NCI-H1092 (cell line): ENCODE measurements around the gene STMN3.

ENCODE experiments used
- DNase-seq: peaks from one replicate; lab custom pipeline; 2025; lab: John Stamatoyannopoulos, UW

The STMN3 gene

DNA sequence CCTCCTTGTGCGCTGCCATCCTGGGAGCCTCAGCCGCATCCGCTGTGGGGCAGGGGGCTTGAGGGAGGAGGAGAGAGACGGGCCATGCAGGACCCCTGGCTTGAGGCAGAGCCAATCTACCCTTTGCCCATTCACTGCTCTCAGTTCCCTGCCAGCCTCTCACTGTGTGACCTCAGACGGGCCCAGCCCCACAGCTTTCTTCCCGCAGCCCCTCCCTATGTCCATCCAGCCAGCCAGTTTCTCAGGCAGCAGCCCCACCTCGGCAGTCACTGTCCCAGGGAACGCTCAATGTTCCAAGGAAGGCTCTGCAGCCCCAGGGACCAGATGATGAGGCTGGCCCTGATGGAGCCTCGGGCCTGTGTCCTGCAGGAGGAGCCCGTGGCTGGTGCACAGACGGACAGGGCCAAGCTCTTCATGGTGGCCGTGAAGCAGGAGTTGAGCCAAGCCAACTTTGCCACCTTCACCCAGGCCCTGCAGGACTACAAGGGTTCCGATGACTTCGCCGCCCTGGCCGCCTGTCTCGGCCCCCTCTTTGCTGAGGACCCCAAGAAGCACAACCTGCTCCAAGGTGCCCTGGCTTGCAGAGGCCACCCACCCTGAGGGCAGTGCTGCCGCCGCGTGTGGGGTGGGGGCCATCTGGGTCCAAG, 39.3 kb upstream of the STMN3 start:
- DNase-seq = no peak

DNA sequence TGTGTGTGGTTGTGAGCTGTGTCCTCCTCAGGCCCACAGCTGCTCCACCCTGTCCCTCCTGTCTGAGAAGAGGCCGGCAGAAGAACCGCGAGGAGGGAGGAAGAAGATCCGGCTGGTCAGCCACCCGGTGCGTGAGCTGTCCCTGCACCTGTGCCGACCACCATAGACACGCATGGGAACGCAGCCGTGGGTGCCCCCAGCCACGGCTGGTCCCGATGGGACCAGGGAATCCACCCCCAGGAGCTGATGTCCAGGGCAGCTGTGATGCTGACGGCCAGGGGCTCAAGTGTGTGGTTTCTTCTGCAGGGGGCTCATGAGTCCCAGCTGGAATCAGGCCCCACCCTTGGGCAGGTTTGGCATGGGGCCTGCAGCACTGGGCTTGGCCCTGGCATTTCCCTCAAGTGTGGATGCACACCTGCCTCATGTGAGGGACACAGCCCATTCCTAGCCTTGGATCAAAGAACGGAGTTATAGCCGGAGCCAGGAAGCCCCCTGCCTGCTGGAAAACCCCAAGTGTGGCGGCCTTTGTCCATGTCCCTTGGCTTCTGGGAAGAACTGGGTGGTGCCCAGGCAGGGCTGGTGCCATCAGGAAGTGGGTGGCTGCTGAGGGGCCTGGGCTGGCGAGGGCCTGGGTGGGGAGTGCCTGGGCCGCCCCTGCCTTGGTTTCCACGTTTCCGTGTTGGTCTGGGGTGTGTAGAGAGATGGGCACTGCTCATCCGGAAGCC, 38.6 kb upstream of the STMN3 start:
- DNase-seq = no peak

DNA sequence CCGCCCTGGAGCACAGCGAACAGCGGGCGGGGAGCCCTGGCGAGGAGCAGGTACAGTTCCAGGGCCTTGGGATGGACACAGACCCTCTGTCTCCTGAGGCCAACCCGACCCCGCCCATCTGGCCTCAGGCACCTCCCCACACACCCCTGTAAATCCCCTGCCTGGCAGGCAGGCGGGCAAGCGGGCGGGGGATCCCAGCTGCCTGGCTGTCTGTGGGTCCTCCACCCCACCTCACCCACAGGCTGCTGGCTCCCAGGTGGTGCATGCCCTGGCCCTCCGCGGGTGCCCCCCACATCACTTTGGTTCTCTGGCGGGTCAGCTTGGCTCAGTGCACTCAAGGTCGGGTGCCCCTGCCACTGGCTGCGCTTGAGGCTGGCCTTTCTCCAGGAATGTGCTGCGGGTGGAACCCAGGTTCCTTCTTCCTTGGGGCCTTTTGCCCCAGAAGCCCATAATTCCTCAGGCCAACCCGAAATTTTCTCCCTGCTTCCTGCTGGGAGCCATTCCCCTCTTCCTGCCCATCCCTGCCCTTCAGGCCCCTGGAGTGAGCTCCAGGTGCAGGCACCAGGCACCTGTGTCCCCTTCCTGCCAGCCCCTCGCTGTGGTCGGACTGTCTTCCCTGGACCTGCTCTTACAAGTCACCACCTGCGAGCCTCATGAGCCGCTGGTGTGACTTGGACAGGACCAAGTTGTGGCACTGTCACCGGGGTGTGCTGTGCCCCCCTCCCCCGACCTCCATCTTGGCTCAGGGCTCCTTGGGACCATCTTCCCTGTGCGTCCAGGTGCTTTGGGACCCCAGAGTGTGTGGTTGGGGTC, 37.9 kb upstream of the STMN3 start:
- no peak for DNase-seq

DNA sequence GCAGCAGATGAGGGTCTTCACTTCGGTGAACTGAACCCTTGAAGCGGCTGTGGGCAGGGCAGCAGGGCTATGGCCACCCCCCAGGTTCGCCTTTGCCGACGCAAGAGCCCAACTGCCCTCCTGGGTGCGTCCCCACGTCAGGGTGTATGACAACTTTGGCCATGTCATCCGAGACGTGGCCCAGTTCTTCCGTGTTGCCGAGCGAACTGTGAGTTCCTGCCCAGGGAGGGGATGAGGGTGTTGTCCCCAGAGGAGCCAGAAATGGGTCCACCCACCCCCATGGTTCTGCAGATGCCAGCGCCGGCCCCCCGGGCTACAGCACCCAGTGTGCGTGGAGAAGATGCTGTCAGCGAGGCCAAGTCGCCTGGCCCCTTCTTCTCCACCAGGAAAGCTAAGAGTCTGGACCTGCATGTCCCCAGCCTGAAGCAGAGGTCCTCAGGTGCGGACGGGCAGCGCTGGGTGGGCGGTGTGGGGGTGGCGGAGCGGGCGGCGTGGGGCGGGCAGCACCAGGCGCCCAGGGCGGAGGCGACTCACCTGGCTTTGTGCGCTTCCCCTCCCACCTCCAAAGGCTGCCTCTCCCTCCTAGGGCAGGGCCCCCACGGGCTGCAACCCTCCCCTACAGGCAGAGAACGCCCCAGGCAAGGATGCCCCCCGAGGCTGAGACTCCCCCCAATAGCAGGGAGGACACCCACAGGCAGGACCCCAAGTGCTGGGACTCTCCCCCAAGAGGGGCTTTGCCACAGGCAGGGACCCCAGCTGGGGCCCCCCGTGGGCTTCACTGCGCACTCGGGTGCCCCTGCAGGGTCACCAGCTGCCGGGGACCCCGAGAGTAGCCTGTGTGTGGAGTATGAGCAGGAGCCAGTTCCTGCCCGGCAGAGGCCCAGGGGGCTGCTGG, 37.0 kb upstream of the STMN3 start:
- DNase-seq = no peak

DNA sequence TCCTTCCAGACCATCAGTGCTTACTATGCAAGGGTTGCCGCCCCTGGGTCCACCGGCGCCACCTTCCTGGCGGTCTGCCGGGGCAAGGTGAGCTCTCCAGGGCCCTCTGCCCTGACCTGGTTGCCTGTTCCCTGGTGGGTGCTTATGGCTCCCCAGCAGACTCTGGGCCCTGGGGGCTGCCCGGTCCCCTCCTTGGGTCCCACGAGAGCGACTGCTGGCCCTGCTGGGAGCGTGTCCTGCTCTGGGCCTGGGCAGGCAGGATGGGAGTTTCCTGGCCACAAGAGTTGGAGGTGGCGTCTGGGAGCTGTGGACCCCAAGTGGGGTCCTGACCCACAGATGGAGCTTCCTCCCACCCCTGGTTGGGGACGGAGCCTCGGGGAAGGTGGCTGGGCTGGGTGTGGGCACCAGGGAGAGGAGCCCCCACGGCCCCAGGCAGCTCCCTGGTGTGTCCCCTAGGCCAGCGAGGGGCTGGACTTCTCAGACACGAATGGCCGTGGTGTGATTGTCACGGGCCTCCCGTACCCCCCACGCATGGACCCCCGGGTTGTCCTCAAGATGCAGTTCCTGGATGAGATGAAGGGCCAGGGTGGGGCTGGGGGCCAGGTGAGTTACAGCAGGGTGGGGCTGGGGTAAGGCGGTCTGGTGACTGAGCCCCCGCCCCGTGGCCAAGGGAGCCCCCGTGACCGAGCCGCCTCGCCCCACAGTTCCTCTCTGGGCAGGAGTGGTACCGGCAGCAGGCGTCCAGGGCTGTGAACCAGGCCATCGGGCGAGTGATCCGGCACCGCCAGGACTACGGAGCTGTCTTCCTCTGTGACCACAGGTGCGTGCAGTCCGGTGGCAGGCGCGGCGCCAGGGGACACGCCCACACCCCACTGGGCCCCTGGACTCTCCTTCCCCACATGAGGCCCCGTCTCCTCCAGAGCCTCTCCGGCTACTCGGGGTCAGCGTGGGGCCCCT, 36.1 kb upstream of the STMN3 start:
- no peak for DNase-seq

DNA sequence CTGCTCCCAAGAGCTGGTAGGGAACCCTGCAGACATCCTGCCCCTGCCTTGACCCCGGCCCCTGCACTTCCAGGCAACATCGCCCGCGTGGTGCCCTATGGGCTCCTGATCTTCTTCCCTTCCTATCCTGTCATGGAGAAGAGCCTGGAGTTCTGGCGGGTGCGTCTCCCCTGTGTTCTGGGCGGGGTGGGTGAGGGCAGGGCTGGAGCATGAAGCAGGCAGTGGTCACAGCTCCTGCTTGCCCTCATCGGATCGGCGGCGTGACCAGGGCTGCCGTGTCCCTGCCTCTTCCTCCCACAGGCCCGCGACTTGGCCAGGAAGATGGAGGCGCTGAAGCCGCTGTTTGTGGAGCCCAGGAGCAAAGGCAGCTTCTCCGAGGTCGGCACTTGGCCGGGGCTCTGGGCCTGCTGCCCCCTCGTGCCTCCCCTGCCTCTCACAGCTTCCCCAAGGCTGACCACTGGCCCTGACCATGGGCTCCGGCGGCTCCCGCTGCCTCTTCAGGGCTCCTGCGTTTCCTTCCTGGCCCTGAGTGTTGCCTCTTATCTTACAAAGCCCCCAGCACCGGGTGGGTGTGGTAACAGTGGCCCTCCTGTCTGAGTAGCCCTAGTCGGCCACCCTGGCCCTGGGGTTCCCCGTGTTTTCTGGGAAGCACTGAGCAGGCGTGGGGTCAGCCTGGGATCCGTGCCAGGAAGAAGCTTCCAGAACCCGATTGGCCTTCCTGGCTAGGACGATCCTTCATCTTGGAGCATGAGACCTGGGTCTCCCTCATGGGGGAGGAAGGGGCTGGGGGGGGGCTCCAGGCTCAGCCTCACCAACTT, 35.2 kb upstream of the STMN3 start:
- DNase-seq = no peak

DNA sequence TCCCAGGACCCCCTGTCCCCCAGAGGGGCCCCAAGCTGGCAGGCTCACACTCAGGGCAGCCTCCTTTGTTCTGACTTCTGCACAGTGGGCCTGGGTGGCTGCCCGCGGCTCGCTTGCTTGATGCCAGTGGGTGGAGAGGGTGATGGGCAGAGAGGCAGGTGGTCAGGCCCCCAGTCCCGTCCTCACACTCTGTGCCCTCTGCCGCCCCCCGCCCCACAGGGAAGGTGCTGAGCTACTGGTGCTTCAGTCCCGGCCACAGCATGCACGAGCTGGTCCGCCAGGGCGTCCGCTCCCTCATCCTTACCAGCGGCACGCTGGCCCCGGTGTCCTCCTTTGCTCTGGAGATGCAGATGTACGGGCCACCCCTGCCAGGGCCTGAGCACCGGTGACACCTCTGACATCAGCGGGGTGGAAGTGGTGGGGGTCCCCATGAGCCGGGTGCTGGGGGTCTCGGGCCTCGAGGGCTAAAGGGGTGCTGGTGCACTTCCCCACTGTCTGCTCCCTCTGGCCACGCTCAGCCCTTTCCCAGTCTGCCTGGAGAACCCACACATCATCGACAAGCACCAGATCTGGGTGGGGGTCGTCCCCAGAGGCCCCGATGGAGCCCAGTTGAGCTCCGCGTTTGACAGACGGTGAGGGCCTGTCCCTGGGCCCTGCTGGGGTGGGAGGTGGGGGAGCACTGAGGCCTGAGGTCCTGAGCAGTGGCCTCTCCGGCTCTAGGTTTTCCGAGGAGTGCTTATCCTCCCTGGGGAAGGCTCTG, 34.4 kb upstream of the STMN3 start:
- DNase-seq = no peak

DNA sequence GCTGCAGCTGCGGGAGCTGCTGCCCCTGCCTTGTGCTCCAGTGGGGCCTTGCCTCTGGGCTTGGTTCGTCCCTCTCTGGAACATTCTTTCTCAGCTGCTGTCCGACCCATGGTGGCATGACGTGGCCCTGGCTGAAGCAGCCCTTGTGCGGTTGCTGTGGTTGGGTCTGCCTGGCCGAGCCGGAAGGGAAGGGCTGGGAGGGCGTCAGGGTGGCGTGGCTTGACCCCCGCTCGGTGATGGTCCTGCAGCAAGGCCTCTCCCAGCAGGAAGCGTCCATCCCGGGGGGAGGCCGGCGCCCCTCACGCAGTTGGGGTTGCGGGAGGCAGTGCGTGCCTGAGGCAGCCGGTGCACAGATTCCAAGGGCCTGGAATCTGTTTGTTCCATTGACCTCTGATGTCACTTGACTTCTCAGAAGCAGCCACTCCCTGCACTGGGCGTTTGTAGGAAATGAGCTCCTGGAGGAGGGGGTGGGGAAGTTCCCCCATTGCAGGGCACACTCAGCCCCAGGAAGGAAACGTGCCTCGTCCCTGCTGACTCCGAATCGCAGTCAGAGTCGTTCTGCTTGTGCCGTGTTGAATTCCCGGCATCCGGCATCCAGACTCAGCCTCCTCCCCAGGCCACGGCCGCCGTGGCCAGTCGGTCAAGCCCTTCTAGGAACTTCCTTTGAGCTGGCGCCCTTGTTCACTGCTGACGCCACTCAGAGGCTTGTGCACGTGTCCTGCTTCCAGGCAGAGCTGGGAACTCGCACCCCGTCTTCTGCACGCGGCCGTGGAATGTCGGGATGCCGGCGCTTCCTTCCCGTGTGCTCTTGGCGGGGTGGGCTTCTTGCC, 33.5 kb upstream of the STMN3 start:
- no peak for DNase-seq

DNA sequence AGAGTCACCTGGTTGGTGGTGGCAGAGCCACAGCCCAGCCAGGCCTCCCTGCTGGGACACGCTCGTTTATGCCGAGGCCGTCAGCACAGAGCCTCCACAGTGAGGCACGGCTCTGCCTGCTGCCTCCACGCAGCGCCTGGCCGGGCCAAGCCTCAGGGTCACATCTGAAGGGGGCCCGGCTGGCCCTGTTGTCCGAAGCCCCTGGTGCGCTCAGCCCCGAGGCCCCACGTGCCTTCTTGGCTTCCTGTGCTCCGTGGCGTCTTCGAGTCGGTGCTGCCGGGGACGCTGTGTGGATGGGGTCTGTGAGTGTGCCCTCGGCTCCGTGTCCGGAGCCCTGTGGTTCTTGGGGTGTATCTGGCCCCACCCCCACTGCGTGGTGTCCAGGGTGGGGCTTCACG, 32.9 kb upstream of the STMN3 start:
- DNase-seq = no peak

DNA sequence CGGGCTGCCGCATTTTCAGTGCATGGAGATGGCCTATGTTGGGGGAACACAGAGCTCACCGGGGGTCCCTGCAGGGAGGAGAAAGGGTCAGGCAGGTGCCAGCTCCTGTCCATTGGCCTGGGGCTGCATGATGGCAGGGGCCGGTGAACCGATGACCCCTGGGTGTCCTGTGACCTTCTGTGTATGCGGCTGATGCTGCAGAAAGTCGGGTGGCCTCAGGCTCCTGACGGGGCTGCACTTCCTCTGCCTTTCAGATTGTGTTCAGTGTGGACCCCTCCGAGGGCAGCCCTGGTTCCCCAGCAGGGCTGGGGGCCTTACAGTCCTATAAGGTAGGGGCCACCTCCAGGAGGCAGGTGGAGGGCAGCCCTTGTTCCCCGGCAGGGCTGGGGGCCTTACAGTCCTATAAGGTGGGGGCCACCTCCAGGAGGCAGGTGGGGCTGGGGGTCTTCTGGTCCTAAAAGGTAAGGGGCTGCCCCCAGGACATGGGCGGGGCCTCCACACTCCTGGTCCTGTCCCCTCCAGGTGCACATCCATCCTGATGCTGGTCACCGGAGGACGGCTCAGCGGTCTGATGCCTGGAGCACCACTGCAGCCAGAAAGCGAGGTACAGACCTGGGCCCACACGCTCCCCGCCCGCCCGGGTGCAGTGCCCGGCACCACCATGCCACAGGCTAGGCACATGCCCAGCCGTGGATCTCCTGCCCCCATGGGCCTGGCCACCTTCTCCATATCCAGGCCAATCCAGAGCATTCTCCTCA, 32.2 kb upstream of the STMN3 start:
- no peak for DNase-seq

DNA sequence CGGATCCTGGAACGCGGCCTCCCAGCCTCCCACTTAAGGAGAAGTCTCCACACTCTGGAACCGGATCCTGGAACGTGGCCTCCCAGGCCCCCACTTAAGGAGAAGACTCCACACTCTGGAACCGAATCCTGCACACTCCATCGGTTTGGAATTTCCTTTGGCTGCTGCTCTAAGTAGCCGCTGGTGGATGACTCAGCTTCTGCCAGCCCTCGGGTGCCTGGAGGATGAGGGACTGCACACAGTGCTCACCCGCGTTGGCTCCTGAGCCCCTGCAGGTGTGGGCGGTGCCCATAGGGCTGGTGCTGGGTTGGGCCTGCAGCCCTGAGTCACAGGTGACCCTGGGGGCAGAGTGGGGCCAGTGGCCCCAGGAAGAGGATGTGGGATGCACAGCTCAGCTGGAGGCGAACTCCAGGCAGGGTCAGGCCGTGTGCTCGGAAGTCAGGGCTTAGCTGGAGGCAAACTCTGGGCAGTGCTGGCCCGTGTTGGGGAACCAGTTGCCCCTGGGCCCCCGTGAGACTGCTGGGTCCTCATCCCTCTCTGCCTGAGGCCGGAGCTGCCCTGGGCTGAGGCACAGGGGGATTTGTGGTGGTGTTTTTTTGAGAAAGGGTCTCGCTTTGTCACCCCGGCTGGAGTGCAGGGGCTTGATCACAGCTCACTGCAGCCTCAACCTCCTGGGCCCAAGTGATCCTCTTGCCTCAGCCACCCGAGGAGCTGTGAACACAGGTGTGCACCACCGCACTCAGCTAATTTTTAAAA, 29.3 kb upstream of the STMN3 start:
- DNase-seq = no peak

DNA sequence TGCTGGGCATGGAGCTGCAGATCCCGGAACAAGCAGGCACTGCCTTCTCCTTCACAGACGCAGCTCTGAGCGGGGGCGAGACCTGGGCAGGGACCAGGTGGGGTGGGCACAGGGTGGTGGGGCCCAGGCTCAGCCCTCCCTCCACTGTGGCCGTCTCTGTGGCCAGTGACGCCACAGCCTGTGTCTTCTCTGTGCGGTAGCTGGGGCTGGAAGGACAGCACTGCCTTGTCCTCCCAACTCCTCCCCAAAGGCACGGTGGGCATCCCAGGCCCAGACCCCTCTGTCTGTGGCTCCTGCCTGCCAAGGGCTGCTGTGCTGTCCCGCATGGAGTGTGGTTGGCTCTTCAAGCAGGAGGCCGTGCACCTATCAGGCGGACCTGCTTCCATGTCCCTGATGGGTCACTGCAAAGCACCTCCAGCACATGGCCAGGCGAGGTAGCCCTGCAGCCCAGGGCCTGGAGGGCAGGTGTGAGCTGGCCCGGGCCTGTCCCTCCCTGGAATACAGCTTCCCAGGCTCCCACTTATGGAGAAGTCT, 28.5 kb upstream of the STMN3 start:
- DNase-seq = no peak

DNA sequence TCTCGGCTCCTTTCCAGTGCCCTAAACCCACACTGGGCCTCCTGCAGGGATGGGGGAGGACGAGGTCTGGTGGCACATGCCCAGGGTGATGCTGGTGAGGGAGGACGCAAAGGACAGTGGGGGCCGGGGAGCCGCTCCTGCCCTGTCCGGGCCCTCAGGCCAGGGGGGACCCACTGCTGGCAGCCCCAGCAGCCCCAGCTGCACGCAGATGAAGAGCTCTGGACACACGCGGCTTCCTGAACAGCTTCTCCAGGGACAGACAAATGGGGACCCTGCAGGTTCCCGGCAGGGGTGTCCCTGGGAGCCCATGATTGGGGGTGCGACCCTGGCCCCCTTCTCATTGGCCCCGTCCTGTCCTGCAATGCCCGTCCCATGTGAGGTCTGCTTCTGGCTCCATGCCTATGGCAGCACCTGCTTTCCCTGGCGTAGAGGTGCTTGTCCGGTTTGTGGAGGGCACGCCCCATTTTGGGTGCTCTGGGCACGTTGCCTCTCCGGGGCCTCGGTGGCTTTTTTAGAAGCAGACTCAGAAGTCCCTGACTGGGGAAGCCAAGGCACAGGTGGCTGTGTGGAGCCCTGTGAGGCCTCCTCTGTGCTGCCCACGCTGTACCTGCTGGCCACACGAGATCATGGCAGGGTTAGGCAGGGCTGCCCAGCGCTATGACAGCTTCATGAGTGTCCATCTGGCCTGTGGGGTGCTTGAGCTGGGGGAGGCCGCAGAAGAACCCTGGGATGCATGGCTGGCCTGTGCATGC, 27.8 kb upstream of the STMN3 start:
- DNase-seq = no peak

DNA sequence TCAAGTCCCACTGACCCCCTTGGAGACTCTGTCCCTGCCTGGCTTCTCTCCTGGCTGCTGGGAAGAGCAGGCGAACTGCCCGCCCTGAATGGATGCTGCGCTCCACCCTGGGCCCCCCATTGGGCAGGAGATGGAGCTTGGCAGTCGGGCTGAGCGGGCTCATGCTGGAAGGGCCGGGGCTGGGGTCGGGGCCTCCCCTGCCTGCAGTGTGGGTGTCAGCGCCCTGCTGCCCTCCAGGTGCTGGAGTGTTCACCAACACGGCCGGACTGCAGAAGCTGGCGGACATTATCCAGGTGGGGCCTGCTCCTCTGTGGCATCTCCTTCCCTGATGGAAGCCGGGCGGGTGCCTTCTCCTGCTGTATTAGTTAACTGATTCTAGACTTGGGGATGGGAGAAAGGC, 27.2 kb upstream of the STMN3 start:
- DNase-seq = no peak

DNA sequence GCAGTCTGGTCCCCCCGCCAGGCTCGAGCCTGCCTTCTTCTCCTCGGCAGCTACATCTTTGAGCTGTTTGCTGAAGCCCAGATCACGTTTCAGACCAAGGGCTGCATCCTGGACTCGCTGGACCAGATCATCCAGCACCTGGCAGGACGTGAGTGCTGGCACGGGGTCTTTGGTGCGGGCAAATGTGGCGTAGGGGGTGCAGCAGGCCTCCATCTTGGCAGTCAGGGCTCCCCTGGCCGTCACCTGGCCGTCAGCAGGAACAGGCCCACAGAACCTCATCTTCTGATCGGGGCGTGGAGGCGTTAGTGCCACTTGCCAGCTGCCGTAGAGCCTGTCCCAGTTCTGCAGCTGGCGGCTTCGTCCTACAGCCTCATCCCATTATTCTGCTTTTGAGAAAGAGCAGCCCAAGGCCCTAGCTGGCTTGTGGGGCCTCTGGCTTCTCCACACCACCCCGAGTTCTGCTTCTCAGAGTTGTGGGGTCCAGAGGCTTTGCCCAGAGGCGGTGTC, 26.6 kb upstream of the STMN3 start:
- no peak for DNase-seq
